ENCODE data around the gene VENTX.
"Not testable (repeated sequence)": the region's sequence is repeated elsewhere in the genome, so short reads cannot be mapped to it uniquely, and the experiment has no call there.

The VENTX gene

DNA sequence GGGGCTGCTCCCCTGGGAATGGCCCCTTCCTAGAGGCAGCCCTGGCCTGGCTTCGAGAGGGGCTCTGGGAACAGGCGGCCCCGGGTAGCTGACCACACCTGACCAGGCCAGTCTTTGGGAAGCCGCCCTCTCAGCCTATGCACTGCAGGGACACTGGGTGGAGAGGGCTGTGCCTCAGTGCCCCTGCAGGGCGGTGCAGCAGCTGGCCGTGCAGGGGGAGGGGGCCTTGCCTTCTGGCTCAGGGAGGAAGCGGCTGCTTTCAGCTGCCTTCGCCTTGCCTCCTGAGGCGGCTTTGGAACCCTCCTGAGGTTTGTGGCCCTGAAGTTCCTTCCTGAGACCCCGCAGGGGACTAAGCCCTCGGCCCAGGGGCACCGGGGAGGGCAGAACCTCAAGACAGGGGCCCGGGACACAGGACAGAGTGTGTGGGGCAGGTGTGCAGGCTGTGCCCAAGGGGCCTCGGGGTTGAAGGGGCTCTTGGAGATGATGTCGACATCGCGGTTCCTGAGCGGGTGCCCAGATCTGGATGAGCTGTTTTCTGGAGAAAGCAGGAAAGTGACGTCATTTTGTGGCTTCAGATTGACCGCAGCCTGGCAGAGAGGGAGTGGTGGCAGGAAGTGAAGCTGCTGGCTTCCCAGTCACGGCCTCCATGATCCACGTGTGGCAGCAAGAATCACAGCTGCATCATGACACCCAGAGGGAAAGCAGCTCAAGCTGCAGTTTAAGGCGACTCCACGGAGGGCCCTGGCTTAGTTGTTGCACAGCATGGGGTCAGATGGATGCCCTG, 21.4 kb downstream of the VENTX start:
- DNase-seq = peak; percentile 85

DNA sequence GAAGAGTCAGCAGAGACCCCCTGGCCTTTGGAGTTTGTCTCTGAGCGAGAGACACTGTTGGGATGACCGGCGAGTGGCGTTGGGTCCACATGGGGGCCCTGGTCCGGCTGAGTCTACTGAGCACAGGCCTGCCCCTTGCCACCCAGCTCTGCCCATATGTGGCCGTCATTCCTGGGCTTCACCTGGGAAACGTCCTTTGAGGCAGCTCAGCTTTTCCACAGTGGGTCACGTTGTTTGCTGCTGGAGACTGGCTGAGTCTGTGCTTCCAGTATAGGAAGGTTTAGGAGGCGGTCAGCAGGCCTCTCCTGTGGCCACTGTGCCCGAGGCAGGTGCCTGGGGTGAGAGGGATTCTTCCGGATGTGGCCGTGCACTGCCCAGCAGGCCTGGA, 21.9 kb downstream of the VENTX start:
- no peak for DNase-seq

DNA sequence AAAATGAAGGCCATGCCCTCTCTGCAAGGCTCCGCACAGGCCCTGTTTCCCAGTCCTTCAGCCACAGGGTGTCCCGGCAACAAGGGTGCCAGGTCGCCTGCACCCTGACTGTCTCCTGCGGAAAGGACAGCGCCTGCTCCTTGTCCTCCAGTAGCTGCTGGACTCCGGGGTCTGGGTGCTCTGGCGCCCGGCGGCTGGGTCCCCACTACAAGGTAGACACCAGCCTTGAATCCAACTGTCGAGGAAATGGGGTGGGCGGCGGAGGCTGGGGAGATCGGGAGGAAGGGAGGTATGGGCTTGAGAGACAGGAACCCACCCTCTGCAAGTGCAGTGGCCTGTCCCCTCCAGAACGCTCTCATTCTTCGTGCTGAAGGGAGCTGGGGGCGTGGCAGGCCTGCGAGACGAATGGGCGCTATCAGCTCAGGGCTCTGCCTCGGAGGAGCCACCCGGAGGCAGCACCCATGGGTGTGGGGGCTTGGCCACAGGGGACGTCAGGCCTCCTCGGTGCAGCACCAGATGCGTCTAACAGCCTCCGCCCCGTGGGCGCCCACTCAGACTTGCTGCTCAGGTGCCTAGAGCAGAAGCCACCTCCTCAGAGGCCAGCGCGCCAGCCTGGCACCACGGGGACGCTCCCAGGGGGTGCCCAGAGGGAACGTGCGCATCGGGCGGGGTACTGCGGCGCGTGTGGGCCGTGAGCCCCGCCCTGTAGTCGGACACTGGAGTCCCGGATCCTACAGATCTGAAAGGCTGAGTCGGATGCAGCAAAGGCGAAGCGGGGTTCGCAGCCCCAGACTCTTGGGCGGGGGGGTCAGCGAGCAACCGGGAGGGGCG, 23.5 kb downstream of the VENTX start:
- DNase-seq = peak; percentile 70

DNA sequence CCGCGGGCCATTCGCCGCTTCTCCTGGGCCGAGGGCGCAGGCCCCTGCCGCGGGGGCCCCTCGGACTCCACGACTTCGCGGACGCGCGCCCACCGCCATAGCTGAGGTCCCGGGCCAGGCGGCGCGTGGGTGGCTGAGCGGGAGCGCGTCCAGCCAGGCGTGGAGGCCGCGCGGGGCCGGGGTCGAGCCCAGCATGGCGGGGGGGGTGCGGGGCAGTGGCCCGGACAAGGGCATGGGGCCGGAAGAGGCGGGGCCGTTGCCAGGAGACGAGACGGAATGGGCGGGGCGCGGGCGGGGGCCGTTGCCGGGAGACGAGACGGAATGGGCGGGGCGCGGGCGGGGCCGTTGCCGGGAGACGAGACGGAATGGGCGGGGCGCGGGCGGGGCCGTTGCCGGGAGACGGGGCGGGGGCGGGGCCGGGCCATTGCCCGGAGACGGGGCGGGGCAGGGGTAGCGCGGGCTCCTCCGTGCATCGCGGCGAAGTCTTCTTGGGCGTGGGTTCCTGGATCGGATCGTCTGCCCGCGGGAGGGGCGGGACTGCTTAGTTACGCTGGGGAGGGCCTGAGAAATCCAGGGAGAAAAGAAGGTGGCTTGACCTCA, 24.2 kb downstream of the VENTX start:
- DNase-seq = peak; percentile 91

GRCh38 chr10:133262696-133263095, 25.0 kb downstream of the VENTX start:
- no peak for DNase-seq

DNA sequence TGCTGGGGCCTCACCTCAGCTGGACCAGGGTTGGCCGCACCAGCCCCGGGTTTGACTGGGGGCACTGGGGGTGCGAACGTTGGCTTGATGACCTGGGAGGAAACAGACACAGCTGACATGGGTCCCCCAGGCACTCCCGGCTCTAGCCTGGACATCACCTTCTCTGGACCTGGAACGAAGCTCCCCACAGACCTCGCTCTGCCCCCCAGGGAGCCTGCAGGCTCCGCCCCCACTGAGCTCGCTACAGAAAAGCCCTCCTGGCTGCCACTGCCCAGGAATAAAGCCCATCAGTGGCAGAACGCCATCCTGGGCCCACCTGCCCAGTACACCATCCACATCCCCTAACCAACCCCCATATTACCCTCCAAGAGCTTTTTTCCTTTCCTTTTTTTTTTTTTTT, 26.0 kb downstream of the VENTX start:
- DNase-seq = no peak

- peak; percentile 62 for DNase-seq
Measured at GRCh38 chr10:133264461-133264860, 26.8 kb downstream of the VENTX start.

DNA sequence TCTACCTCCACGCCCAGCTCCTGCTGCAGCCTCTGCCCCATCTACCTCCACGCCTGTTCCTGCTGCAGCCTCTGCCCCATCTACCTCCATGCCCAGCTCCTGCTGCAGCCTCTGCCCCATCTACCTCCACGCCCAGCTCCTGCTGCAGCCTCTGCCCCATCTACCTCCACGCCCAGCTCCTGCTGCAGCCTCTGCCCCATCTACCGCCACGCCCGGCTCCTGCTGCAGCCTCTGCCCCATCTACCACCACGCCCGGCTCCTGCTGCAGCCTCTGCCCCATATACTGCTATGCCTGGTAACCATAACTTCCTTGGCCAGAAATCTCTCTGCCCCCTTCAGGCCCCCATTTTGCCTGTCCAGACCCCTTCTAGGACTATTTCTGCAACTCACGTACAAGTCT, 27.4 kb downstream of the VENTX start:
- not testable (repeated sequence) for DNase-seq

DNA sequence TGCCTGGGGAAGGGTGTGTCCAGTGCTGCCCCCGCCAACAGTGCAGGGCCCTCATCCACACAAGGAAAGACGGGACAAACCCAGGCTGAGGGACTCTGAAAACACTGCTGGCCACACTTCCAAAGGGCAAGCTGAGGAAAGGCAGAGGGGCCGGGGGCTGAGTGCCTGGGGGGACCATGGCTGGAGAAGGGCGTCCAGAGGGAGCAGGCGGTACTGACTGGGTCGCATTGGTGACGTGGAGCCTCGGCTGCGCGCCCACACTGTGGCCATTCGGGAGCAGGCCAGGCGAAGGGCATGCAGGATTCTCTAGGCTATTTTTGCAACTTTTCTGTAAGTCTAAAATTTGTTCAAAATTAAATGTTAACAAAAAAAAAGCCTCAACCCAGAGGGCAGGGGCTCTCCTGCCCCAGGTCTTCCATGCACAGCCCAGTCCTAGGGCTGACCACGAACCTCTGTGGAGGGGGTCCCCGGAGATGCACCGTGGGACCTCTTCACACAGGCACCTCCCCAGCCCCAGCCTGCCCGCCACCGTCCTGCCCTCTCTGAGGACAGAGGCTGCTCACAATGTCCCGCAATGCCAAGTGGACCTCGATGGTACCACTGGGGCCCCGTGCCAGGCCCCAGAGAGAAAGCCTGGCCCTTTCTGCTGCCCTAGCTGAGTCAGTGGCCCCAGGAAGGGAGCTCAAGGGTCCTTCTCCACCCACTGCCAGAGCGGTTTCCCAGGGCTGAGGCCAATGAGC, 28.6 kb downstream of the VENTX start:
- DNase-seq = no peak

DNA sequence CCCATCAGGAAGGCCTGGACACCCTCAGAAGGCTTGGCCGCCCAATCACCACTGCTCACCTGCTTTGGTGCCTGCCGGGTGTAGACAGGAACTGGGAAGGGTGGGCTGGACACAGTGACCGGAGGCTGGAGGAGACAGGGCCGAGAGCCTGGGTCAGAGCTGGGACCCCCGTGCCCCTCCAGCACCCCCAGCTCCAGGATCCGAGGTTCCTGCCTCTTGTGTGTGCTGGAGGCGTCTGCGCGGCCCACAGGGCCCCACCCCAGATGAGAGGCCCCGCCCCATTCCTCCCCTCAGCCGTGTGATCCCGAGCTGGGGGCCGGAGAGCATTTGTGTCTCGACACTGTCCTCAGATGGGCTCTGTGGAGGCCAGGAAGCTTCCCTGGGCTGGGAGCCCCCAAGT, 29.6 kb downstream of the VENTX start:
- no peak for DNase-seq

DNA sequence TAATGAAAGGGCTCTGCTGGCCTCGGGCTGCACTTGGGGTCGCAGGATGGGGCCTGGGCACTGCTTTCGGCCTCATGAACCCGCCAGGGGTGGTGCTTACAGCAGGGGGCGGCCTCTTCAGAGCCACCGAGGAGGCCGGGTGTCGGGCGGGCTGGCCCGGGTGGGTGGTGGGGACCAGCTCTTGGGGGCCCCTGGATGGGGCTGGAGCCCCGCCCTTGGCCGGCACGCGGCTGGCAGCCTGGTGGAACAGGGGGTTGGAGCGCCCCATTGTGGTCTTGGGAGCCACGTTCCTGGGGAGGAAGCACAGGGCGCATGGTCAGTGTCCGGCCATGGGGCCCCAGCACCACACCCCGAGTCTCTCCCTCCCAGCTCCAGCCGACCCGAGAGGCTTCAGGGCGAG, 30.2 kb downstream of the VENTX start:
- no peak for DNase-seq

- DNase-seq = no peak
Measured at GRCh38 chr10:133268532-133268931, 30.9 kb downstream of the VENTX start.

GRCh38 chr10:133269367-133269766, 31.7 kb downstream of the VENTX start:
- no peak for DNase-seq

- no peak for DNase-seq
Measured at GRCh38 chr10:133270204-133270603, 32.5 kb downstream of the VENTX start.

- no peak for DNase-seq
Measured at GRCh38 chr10:133270773-133271297, 33.2 kb downstream of the VENTX start.

DNA sequence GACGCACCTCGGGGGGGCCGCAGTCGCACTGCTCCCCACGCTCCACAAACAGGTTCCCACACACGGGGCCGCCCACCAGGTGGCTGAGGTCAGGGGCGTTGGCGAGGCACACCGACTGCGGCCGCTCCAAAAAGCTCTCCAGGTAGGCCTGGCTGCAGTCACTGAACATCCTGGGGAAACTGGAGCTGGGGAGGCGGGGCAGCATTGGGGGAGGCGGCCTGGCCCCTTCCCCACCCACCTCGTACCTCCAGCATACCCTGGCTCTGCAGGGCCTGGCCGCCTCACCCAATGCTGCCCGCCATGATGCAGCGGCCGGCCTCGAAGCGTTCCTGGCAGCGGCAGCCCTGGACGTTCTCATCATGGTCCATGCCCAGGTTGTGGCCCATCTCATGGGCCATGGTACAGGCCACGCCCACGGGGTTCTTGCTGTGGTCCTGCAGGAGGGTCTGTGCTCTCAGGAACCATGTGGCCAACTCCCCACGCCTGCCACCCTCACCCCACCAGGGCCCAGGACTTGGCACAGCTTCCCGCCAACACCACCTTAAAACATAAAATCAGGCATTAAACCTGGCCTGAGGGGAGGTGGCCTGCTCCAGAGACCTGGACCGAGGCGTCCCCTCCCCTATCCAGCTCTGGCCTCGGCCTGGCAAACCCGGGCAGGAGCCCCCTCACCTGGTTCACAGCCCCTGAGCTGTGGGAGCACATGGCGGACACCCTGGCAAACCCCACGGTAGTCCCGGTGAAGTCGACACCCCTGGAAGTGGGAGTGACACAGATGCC, 34.1 kb downstream of the VENTX start:
- DNase-seq = no peak

GRCh38 chr10:133272301-133272963, 34.8 kb downstream of the VENTX start:
- DNase-seq = no peak

DNA sequence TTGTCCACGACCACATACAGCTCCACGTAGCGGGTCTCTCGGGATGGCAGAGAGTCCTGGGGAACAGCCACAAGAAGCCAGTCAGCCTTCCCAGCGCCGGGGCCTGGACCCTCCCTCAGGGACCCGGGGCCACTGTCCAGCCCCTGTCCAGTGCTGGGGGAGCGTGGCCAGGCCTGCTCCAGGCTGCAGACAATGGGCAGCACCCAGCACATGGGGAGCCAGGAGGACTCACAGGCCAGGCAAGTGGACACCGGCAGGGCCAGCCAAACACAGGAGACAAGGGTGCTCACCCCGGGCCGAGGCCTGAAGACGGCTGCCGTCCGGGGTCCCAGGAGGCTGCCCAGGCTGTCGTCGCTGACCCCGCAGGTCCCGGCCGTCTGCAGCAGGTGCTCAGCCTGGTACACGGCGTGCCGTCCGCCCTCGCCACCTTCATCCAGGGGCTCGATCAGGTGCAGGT, 35.3 kb downstream of the VENTX start:
- no peak for DNase-seq

- DNase-seq = no peak
Measured at GRCh38 chr10:133273534-133274143, 36.0 kb downstream of the VENTX start.

- DNase-seq = peak; percentile 90
Measured at GRCh38 chr10:133274751-133275683, 37.4 kb downstream of the VENTX start.
